Mammary epithelial cell (primary cell): ENCODE measurements around the gene KLHL29.

ENCODE experiments used
- CTCF ChIP-seq, 2 donors: IDR thresholded peaks in 1 of 2; conservative IDR thresholded peaks in 1 of 2; 2 replicates each; pipeline ENCODE4 v1.5.1; 2011 to 2012; ENCODE audit warnings: inconsistent platforms in 2 of 2, low read length in 2 of 2, mild to moderate bottlenecking in 2 of 2, control low read depth in 1 of 2, low read depth in 1 of 2; ENCODE audit not compliant: insufficient read depth in 1 of 2; ENCODE audit errors: extremely low read depth in 1 of 2
- EZH2 ChIP-seq: IDR thresholded peaks from 2 replicates; pipeline ENCODE4 v1.6.1; 2012; ENCODE audit warnings: low read length, inconsistent platforms, borderline replicate concordance

- TF ChIP-seq CTCF (conservative IDR thresholded peaks at IDR 0.05 in 1 of 2, IDR thresholded peaks at IDR 0.05 in 1 of 2; ENCODE audit: extremely low read depth in 1 of 2, insufficient read depth in 1 of 2, low read depth in 1 of 2, low read length in 2 of 2) (no peak), EZH2 (no peak)
These were observed 221.2 kb downstream of the KLHL29 start for GRCh38 chr2:23606196-23606595.
